ENCODE results near the gene PTGDS. TPM values are rescaled to one million over a fixed set of nuclear protein-coding genes. Genes with fewer than 3 reads are reported as not detected.

Gene PTGDS
- total RNA-seq, 1 experiment from 2014 or later: not detected

- no peak for DNase-seq
- CTCF ChIA-PET: interaction anchor here (0.5 to 2.1 kb wide), 4 partner anchors 38 to 206 kb away, joined by 3 to 10 read pairs (median 3); partner anchors contain the start of gene PAXX
- BruUV-seq (replicated peaks): no TSS peak
- Mint-ChIP-seq H3K4me1 (ENCODE audit: low read depth, unreplicated experiment) (peaks cover 8% of the 10 kb centered on the region), H3K27me3 (ENCODE audit: unreplicated experiment) (no peaks in the 10 kb centered on the region), H3K36me3 (ENCODE audit: insufficient read depth, unreplicated experiment) (peaks cover 19% of the 10 kb centered on the region), H3K27ac (ENCODE audit: unreplicated experiment) (no peak overlapping the region), H3K4me3 (ENCODE audit: low read depth, unreplicated experiment) (no peak overlapping the region), H3K9me3 (ENCODE audit: low read depth, unreplicated experiment) (no peaks in the 10 kb centered on the region)
- intact Hi-C loops (cut with micrococcal nuclease; ENCODE audit: unreplicated experiment): no loop called here
- no peak for TF ChIP-seq CTCF (IDR thresholded peaks at IDR 0.05; ENCODE audit: unreplicated experiment)
Measured at GRCh38 chr9:137030538-137031527, 53.5 kb downstream of the PTGDS start.

Other genes with a start within 250 kb of the PTGDS start
- gene LCN10, start 234.6 kb upstream of the PTGDS start, total RNA-seq (2022): 0.33 and 1.9 TPM in 2 replicates
- not detected in 2 replicates for gene LCN6, start 229.0 kb upstream of the PTGDS start, total RNA-seq (2022)
- gene LCN8, start 219.3 kb upstream of the PTGDS start, total RNA-seq (2022): not detected in 2 replicates
- gene LCN15, start 213.0 kb upstream of the PTGDS start, total RNA-seq (2022): not detected in 2 replicates
- gene TMEM141, start 186.2 kb upstream of the PTGDS start, total RNA-seq (2022): 64.1 and 75.8 TPM in 2 replicates
- 0.38 TPM in 1 of 2 replicates, not detected in the other for gene CCDC183, start 181.2 kb upstream of the PTGDS start, total RNA-seq (2022)
- 68.9 and 72.4 TPM in 2 replicates for gene RABL6, start 169.6 kb upstream of the PTGDS start, total RNA-seq (2022)
- gene AJM1, start 135.0 kb upstream of the PTGDS start, total RNA-seq (2022): 2.9 and 3.2 TPM in 2 replicates
- 44.1 and 48.7 TPM in 2 replicates for gene PHPT1, start 128.1 kb upstream of the PTGDS start, total RNA-seq (2022)
- gene MAMDC4, start 125.2 kb upstream of the PTGDS start, total RNA-seq (2022): 3.1 and 3.6 TPM in 2 replicates
- 233 and 238 TPM in 2 replicates for gene EDF1, start 111.2 kb upstream of the PTGDS start, total RNA-seq (2022)
- gene TRAF2, start 91.0 kb upstream of the PTGDS start, total RNA-seq (2022): 47.8 and 50.5 TPM in 2 replicates
- 49.9 and 50.8 TPM in 2 replicates for gene FBXW5, start 32.8 kb upstream of the PTGDS start, total RNA-seq (2022)
- gene C8G, start 32.3 kb upstream of the PTGDS start, total RNA-seq (2022): 3.9 and 4.0 TPM in 2 replicates
- 3.8 and 3.9 TPM in 2 replicates for gene LCN12, start 25.2 kb upstream of the PTGDS start, total RNA-seq (2022)
- 0.22 TPM in 1 of 2 replicates, not detected in the other for gene LCNL1, start 5.5 kb downstream of the PTGDS start, total RNA-seq (2022)
- gene PAXX, start 14.9 kb downstream of the PTGDS start, total RNA-seq (2022): 38.3 and 43.7 TPM in 2 replicates
- 0.35 and 0.91 TPM in 2 replicates for gene CLIC3, start 19.1 kb downstream of the PTGDS start, total RNA-seq (2022)
- gene ABCA2, start 50.7 kb downstream of the PTGDS start, total RNA-seq (2022): 47.6 and 50.7 TPM in 2 replicates
- not detected in 2 replicates for gene FUT7, start 54.6 kb downstream of the PTGDS start, total RNA-seq (2022)
- 65.2 and 78.6 TPM in 2 replicates for gene NPDC1, start 68.7 kb downstream of the PTGDS start, total RNA-seq (2022)
- 3.8 and 5.8 TPM in 2 replicates for gene ENTPD2, start 76.6 kb downstream of the PTGDS start, total RNA-seq (2022)
- 38.4 and 41.1 TPM in 2 replicates for gene SAPCD2, start 93.1 kb downstream of the PTGDS start, total RNA-seq (2022)
- gene UAP1L1, start 100.0 kb downstream of the PTGDS start, total RNA-seq (2022): 9.1 and 10.8 TPM in 2 replicates
- 61.4 and 65.6 TPM in 2 replicates for gene MAN1B1, start 109.5 kb downstream of the PTGDS start, total RNA-seq (2022)
- gene DPP7, start 137.2 kb downstream of the PTGDS start, total RNA-seq (2022): 51.6 and 76.8 TPM in 2 replicates
- 0.24 and 0.54 TPM in 2 replicates for gene GRIN1, start 161.7 kb downstream of the PTGDS start, total RNA-seq (2022)
- 0.52 and 0.98 TPM in 2 replicates for gene LRRC26, start 192.5 kb downstream of the PTGDS start, total RNA-seq (2022)
- gene TMEM210, start 194.6 kb downstream of the PTGDS start, total RNA-seq (2022): not detected in 2 replicates
- 49.4 and 51.4 TPM in 2 replicates for gene ANAPC2, start 211.1 kb downstream of the PTGDS start, total RNA-seq (2022)
- 41.9 and 44.1 TPM in 2 replicates for gene SSNA1, start 211.2 kb downstream of the PTGDS start, total RNA-seq (2022)
- 18.3 and 20.3 TPM in 2 replicates for gene TPRN, start 223.2 kb downstream of the PTGDS start, total RNA-seq (2022)
- 25.4 and 28.8 TPM in 2 replicates for gene TMEM203, start 228.1 kb downstream of the PTGDS start, total RNA-seq (2022)
- 26.4 and 27.7 TPM in 2 replicates for gene NDOR1, start 228.2 kb downstream of the PTGDS start, total RNA-seq (2022)
- 10.1 and 14.2 TPM in 2 replicates for gene RNF208, start 244.7 kb downstream of the PTGDS start, total RNA-seq (2022)
- 3.0 and 3.6 TPM in 2 replicates for gene CYSRT1, start 247.7 kb downstream of the PTGDS start, total RNA-seq (2022)
- gene RNF224, start 250.0 kb downstream of the PTGDS start, total RNA-seq (2022): 1.6 and 1.7 TPM in 2 replicates